DMS114 treated with DMSO at 0.1 percent for 48 hours (cell line): ENCODE data around the gene CASP10.
A peak's percentile ranks its signal among the peaks of the same experiment; 100 is the strongest.

Source experiments
- DNase-seq: peaks from one replicate; lab custom pipeline; 2025; ENCODE audit not compliant: unreplicated experiment; lab: John Stamatoyannopoulos, UW

CASP10 gene

GRCh38 chr2:201196003-201196402, 13.1 kb downstream of the CASP10 start:
- no peak for DNase-seq

DNA sequence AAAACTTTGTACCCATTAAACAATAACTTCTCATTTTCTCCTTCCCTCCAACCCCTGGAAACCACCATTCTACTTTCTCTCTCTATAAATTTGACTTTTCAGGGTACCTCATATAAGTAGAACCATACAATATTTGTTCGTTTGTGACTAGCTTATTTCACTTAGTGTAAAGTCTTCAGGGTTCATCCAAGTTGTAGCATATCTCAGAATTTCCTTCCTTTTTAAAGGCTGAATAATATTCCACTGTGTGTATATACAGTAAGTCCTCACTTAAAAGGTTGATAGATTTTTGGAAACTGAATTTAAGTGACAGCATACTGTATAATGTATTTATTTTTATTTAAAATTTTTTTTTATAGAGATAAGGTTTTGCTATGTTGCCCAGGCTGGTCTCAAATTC, 13.9 kb downstream of the CASP10 start:
- DNase-seq = no peak

DNA sequence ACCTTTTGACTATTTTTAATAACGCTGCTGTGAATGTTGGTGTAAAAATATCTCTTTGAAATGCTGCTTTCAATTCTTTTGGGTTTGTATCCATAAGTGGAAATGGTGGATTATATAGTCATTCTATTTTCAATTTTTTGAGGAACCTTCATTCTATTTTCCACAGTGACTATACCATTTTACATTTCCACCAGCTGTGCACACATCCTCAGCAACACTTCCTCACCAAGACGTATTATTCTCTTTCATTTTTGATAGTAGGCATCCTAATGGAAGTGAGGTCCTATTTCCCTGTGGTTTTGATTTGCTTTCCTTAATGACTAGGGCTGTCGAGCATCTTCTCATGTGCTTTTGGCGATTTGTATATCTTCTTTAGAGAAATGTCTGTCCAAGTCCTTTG, 14.8 kb downstream of the CASP10 start:
- no peak for DNase-seq

DNA sequence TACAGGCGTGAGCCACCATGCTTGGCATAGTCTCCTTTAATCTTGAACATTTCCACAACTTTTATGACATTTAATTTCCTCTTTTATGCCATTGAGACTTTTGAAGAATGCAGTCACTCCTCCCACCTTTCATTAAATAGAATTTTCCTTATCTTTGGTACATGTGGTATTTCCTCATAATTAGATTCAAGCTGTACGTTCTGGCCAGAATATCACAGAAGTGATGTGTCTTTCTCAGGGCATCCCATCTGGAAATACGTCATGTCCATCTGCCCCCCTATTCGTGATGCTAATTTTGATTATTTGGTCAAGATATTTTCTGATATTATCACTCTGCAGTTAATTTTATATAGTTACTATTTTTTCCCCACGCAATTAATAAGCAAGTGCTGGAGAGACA, 16.9 kb downstream of the CASP10 start:
- no peak for DNase-seq

DNA sequence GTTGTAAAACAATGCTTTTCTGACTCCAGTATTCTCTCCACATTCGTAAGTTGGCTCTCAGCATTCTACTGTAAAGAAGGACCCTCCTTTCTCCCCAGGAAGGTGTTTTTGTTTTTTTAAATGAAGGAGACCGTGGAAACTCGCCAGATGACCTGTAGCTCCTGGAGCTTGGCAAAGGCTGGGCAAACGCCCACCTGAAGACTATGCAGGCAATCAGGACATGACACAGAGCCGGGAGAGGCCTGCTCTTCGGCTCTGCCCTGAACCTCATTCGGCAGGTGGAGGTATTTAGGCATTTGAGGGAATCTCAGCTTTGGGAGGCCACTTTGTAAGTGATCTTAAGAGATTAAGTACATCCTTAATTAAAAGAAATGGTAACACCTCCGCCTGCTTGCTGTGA, 17.4 kb downstream of the CASP10 start:
- DNase-seq = no peak

GRCh38 chr2:201201371-201201770, 18.4 kb downstream of the CASP10 start:
- no peak for DNase-seq

GRCh38 chr2:201203916-201204654, 21.1 kb downstream of the CASP10 start:
- no peak for DNase-seq

GRCh38 chr2:201204655-201205514, 21.9 kb downstream of the CASP10 start:
- DNase-seq = no peak

GRCh38 chr2:201205515-201205849, 22.5 kb downstream of the CASP10 start:
- DNase-seq = no peak

GRCh38 chr2:201208563-201209252, 25.8 kb downstream of the CASP10 start:
- no peak for DNase-seq

GRCh38 chr2:201215963-201216362, 33.0 kb downstream of the CASP10 start:
- DNase-seq = no peak

DNA sequence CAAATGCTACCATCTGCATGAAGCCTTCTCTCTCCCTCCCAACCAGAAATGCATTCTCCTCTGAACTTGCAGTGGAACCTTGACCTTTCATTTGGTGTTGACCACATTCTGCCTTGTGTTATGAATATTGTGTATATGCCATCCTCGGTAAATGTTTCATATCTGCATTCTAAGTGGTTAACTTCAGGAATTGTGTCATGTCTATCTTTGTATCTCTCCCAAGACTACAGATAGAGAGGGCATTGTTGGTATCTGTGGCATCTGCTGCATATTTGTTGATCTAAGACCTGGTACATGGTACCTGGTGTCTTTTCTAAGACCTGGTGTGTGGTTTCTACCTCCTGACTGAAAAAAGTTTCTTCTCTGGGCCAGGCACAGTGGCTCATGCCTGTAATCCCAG, 34.0 kb downstream of the CASP10 start:
- no peak for DNase-seq

- no peak for DNase-seq
Measured at GRCh38 chr2:201218780-201219179, 35.8 kb downstream of the CASP10 start.

- no peak for DNase-seq
Measured at GRCh38 chr2:201219328-201220096, 36.6 kb downstream of the CASP10 start.

GRCh38 chr2:201220102-201220570, 37.2 kb downstream of the CASP10 start:
- DNase-seq = no peak

GRCh38 chr2:201223089-201224073, 40.4 kb downstream of the CASP10 start:
- DNase-seq = no peak

- DNase-seq = no peak
Measured at GRCh38 chr2:201228271-201228911, 45.5 kb downstream of the CASP10 start.

DNA sequence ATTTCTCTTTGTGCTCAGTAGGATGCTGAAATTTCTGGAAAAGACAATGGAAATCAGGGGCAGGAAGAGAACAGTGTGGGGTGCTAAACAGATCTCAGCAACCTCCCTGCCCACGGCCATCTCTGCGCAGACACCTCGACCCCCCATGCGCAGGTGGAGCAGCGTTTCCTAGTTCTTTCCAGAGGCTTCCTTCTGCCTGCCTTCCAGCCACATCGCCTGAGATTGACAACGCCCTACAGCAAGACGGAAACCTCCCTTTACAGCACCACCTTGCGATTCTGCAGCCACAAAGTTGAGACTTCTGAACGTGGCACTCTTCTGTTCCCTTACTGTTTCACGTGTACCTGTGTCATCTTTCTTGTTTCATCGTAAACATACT, 46.0 kb downstream of the CASP10 start:
- DNase-seq = no peak

GRCh38 chr2:201231781-201232466, 49.0 kb downstream of the CASP10 start:
- DNase-seq = peak; percentile 69
